Osteoblast (primary cell): ENCODE results near the gene GEMIN2. TPM values are rescaled to one million over a fixed set of nuclear protein-coding genes. Genes with fewer than 3 reads are reported as not detected.

ENCODE experiments used
- DNase-seq: peaks from one replicate; pipeline ENCODE4 v3.0.0; 2011; ENCODE audit warnings: low spot score, mixed read lengths; ENCODE audit not compliant: insufficient read length; ENCODE audit errors: missing footprints
- H2AFZ ChIP-seq: 2 replicates; pipeline ENCODE4 v1.6.0; 2011; ENCODE audit warnings: mild to moderate bottlenecking, low read length
- H3K27ac ChIP-seq: 2 replicates; pipeline ENCODE4 v1.5.1; 2011; ENCODE audit warnings: mild to moderate bottlenecking, low read depth, low read length, moderate library complexity
- H3K27me3 ChIP-seq: 2 replicates; pipeline ENCODE4 v1.6.0; 2012; ENCODE audit warnings: mild to moderate bottlenecking, control low read depth, inconsistent platforms, low read length, moderate library complexity; ENCODE audit not compliant: insufficient read depth
- H3K36me3 ChIP-seq: 2 replicates; pipeline ENCODE4 v1.5.1; 2011; ENCODE audit warnings: mild to moderate bottlenecking, low read length, control low read depth, moderate library complexity; ENCODE audit not compliant: insufficient read depth
- H3K4me1 ChIP-seq: 2 replicates; pipeline ENCODE4 v1.5.1; 2011; ENCODE audit warnings: mild to moderate bottlenecking, low read length, control low read depth, moderate library complexity; ENCODE audit not compliant: insufficient read depth
- H3K4me2 ChIP-seq: 2 replicates; pipeline ENCODE4 v1.6.0; 2011; ENCODE audit warnings: mild to moderate bottlenecking, low read length; ENCODE audit not compliant: insufficient read depth
- H3K4me3 ChIP-seq: fragments of 200-600 bp; sonication (generic); 3 replicates; pipeline ENCODE4 v1.5.1; 2012; ENCODE audit warnings: mild to moderate bottlenecking, low read length, inconsistent platforms; ENCODE audit not compliant: insufficient read depth
- H3K79me2 ChIP-seq: 2 replicates; pipeline ENCODE4 v1.6.0; 2012; ENCODE audit warnings: mild to moderate bottlenecking, low read length, control low read depth, inconsistent platforms; ENCODE audit not compliant: insufficient read depth
- H3K9me3 ChIP-seq: 2 replicates; pipeline ENCODE4 v1.5.1; 2011; ENCODE audit warnings: low read depth, low read length, control low read depth
- H4K20me1 ChIP-seq: 2 replicates; pipeline ENCODE4 v1.6.0; 2012; ENCODE audit warnings: mild to moderate bottlenecking, low read length, control low read depth; ENCODE audit not compliant: insufficient read depth
- total RNA-seq: library from RNA; depleted of rRNA; stranded (reverse); fragments of >200 nt; gene quantifications from 2 replicates; pipeline ENCODE4 v1.2.3, GENCODE V29; 2012
- TF ChIP-seq, protein P1 (sequence below): IDR thresholded peaks from 2 replicates; pipeline ENCODE4 v1.5.1; 2011; ENCODE audit warnings: mild to moderate bottlenecking, low read depth, low read length, moderate library complexity; ENCODE audit errors: extremely low read depth

The GEMIN2 gene
- total RNA-seq, 1 donor: 24.2 TPM

DNA sequence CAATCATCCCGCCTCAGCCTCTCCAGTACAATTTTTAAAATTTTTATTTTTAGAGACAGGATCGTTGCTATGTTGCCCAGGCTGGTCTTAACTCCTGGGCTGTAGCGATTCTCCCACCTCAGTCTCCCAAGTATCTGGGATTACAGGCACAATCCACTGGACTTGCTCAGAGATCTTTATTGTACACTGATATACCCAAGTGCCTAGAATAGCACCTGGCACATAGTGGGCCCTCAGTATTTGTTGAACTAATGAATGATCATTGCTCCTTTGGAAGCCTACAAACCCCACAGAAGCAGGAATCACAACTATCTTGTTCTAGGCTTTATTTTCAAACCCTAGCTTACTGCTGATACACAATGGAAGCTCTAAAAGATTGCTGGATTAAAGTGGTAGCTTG is 59.1 kb downstream of the GEMIN2 start:
- peaks cover 49% of the 10 kb centered on the region for H3K79me2 ChIP-seq
- H3K36me3 ChIP-seq: peaks cover 20% of the 10 kb centered on the region
- no peak overlapping the region for H3K4me2 ChIP-seq
- peaks cover 12% of the 10 kb centered on the region for H4K20me1 ChIP-seq
- peaks cover 30% of the 10 kb centered on the region for H3K4me1 ChIP-seq
- no peak overlapping the region for H3K4me3 ChIP-seq
- no peak for DNase-seq
- H3K9me3 ChIP-seq: no peaks in the 10 kb centered on the region
- H3K27ac ChIP-seq: no peak overlapping the region
- H2AFZ ChIP-seq: peak overlapping the region; percentile 31
- TF ChIP-seq, protein P1, sequence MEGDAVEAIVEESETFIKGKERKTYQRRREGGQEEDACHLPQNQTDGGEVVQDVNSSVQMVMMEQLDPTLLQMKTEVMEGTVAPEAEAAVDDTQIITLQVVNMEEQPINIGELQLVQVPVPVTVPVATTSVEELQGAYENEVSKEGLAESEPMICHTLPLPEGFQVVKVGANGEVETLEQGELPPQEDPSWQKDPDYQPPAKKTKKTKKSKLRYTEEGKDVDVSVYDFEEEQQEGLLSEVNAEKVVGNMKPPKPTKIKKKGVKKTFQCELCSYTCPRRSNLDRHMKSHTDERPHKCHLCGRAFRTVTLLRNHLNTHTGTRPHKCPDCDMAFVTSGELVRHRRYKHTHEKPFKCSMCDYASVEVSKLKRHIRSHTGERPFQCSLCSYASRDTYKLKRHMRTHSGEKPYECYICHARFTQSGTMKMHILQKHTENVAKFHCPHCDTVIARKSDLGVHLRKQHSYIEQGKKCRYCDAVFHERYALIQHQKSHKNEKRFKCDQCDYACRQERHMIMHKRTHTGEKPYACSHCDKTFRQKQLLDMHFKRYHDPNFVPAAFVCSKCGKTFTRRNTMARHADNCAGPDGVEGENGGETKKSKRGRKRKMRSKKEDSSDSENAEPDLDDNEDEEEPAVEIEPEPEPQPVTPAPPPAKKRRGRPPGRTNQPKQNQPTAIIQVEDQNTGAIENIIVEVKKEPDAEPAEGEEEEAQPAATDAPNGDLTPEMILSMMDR: no peak
- no peaks in the 10 kb centered on the region for H3K27me3 ChIP-seq

DNA sequence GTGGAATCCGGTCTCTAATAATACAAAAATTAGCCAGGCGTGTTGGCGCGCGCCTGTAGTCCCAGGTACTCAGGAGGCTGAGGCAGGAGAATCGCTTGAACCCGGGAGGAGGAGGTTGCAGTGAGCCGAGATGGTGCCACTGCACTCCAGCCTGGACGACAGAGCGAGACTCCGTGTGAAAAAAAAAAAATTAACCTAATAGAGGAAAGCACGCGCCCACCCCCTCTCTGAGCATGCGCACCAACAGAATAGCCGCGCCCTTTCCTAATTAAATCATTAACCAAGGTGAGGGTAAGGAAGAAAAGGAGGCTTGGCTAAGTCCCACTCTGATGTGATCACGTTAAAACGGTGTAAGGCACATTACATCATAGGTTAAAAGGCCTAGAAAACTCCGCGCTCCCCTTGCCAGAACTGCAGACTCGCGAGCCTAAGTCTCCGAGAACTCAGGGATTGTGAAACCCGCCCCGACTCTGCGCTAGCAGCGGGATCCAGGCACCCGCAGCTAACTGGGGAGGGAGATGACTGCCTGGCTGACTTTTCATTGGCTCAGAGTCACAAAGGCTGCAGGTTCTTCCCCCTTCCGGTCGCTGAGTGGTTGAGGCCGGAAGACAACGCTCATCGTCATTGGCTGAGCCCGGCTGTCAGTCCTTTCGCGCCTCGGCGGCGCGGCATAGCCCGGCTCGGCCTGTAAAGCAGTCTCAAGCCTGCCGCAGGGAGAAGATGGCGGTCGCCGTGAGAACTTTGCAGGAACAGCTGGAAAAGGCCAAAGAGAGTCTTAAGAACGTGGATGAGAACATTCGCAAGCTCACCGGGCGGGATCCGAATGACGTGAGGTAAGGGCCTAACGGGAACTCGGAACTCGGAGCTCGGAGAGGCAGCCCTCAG is 60.7 kb downstream of the GEMIN2 start, which contains the start of gene PNN:
Gene PNN (plus strand): TSS at position 695 of the 885 bp plus-strand sequence. CDS start 26 bp downstream, at position 721.
- Histone ChIP-seq H3K4me3 (peak within 1 kb of the TSS; percentile 89), H4K20me1 (peaks cover 12% of the 10 kb centered on the region), H3K4me1 (peaks cover 20% of the 10 kb centered on the region), H2AFZ (peak within 1 kb of the TSS; percentile 73), H3K27ac (peak within 1 kb of the TSS; percentile 76), H3K36me3 (peaks cover 36% of the 10 kb centered on the region), H3K9me3 (no peaks in the 10 kb centered on the region), H3K4me2 (peak within 1 kb of the TSS; percentile 92), H3K27me3 (no peaks in the 10 kb centered on the region), H3K79me2 (peaks cover 34% of the 10 kb centered on the region)
- DNase-seq: peak; percentile 97
- TF ChIP-seq, protein P1: no peak

DNA sequence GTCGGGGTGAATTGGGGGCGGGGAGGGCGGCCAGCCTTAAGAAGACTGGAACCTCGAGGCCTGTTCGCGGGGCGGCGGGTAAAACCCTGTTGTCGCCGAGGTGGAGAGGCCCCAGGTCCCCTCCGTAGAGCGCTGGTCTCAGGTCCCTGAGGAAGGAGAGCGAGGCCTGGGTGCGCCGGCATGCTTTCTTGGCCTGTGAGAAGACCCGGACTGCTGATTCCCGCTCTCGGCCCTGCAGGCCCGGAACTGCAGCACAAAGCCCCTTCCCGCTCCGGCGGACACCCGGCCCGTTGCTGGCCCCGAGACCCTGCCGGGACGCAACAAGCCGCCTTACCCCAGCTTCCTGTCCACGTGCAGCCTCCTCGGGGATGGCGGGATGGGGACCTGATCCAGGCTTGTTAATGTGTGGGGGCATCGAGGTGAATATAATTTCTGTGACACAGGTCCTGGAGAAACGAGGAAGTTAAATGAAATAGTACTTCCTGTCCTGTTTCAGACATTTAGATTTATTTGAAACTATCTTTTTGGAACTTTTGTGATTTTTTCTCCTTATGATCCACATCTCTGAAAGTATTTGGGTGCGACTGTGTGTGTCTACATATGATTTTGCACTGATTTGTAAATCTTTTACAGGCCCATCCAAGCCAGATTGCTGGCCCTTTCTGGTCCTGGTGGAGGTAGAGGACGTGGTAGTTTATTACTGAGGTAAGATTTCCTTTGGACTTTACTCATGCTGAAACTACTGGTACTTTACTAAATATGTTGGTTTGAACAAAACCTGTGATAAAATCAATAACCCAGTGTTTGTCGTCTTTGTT is 61.5 kb downstream of the GEMIN2 start:
- Histone ChIP-seq H3K27ac (peak overlapping the region; percentile 76), H3K4me2 (peak overlapping the region; percentile 92), H3K79me2 (peaks cover 34% of the 10 kb centered on the region), H3K9me3 (no peaks in the 10 kb centered on the region), H4K20me1 (peaks cover 12% of the 10 kb centered on the region), H2AFZ (peak overlapping the region; percentile 73), H3K4me3 (peak overlapping the region; percentile 89), H3K4me1 (peaks cover 20% of the 10 kb centered on the region), H3K27me3 (no peaks in the 10 kb centered on the region), H3K36me3 (peaks cover 44% of the 10 kb centered on the region)
- TF ChIP-seq, protein P1: no peak
- DNase-seq: peak; percentile 61
